HL-60 (cell line): ENCODE results near the gene COL23A1.

Experiments used
- DNase-seq, 2 experiments: peaks; one replicate each; pipeline ENCODE4 v3.0.0-alpha.2; 2010 to 2020; ENCODE audit warnings: low read depth in 1 of 2, low spot score in 1 of 2
- H3K27ac ChIP-seq: fragments of 250-450 bp; sonication (Bioruptor Pico); replicated peaks from 2 replicates; pipeline ENCODE4 v1.5.1; 2020; ENCODE audit warnings: mild to moderate bottlenecking, moderate library complexity
- H3K27me3 ChIP-seq: fragments of 250-450 bp; sonication (Bioruptor Pico); 2 replicates; pipeline ENCODE4 v1.5.1; 2021; ENCODE audit warnings: mild to moderate bottlenecking, moderate library complexity; ENCODE audit not compliant: insufficient read depth, poor library complexity, severe bottlenecking
- H3K4me3 ChIP-seq: replicated peaks from 2 replicates; pipeline ENCODE4 v1.5.1; 2011; ENCODE audit warnings: mild to moderate bottlenecking, control low read depth, low read length; ENCODE audit not compliant: insufficient read depth
- CTCF ChIP-seq: IDR thresholded peaks from one replicate; pipeline ENCODE4 v1.5.1; 2011; ENCODE audit warnings: low read length, control low read depth, inconsistent platforms; ENCODE audit not compliant: insufficient read depth
- GABPA ChIP-seq: IDR thresholded peaks from 2 replicates; pipeline ENCODE4 v1.6.1; 2012; ENCODE audit warnings: low read depth
- POLR2AphosphoS5 ChIP-seq: IDR thresholded peaks from 2 replicates; pipeline ENCODE4 v1.6.1; 2012; ENCODE audit warnings: low read depth
- REST ChIP-seq: IDR thresholded peaks from 2 replicates; pipeline ENCODE4 v1.6.1; 2012; ENCODE audit warnings: low read depth; ENCODE audit not compliant: insufficient replicate concordance
- SPI1 ChIP-seq: IDR thresholded peaks from 2 replicates; pipeline ENCODE4 v1.6.1; 2012; ENCODE audit warnings: low read depth, mild to moderate bottlenecking, borderline replicate concordance

COL23A1 gene

GRCh38 chr5:178238711-178239592, 351.2 kb downstream of the COL23A1 start:
- no peak for TF ChIP-seq SPI1
- 0 out of 2 replicates have a peak, but pooled peaks have one; percentile 13 for TF ChIP-seq POLR2AphosphoS5
- no peak for DNase-seq
- no peaks in the 10 kb centered on the region for H3K27me3 ChIP-seq
- no peak overlapping the region for H3K27ac ChIP-seq
- H3K4me3 ChIP-seq, result no peak overlapping the region

GRCh38 chr5:178238313-178238635, 351.9 kb downstream of the COL23A1 start:
- Histone ChIP-seq H3K27me3 (no peaks in the 10 kb centered on the region), H3K27ac (no peak overlapping the region), H3K4me3 (no peak overlapping the region)
- no peak for TF ChIP-seq CTCF
- no peak for TF ChIP-seq GABPA
- TF ChIP-seq SPI1, result no peak
- no peak for TF ChIP-seq REST
- TF ChIP-seq POLR2AphosphoS5, result no peak
- DNase-seq, result no peak

GRCh38 chr5:178237431-178238312, 352.5 kb downstream of the COL23A1 start:
- no peak overlapping the region for H3K4me3 ChIP-seq
- DNase-seq, result no peak
- TF ChIP-seq POLR2AphosphoS5 (peak; percentile 31; the same call in 1 of the 2 replicates), REST (no peak)

GRCh38 chr5:178236679-178237078, 353.5 kb downstream of the COL23A1 start:
- Histone ChIP-seq H3K27me3 (no peaks in the 10 kb centered on the region), H3K4me3 (no peak overlapping the region), H3K27ac (no peak overlapping the region)
- no peak for DNase-seq
- TF ChIP-seq GABPA (no peak), REST (no peak), CTCF (no peak), POLR2AphosphoS5 (no peak), SPI1 (no peak)

More at GRCh38 chr5:178237431-178238312, 352.5 kb downstream of the COL23A1 start:
- no peak overlapping the region for H3K27ac ChIP-seq
- no peaks in the 10 kb centered on the region for H3K27me3 ChIP-seq
